A549 (cell line): ENCODE results near the gene TRIM24. TPM values are rescaled to one million over a fixed set of nuclear protein-coding genes. Genes with fewer than 3 reads are reported as not detected.

Source experiments
- ATAC-seq, 2 experiments: fragments of 200-7000 bp in 1 of 2; fragments of >200 bp in 1 of 2; cut with Nextera tagmentation in 1 of 2; cut with Tn5 transposase in 1 of 2; 3 replicates each; pipeline versions ENCODE4 v1.8.0 to v1.9.1; 2018 to 2020; ENCODE audit warnings: mild to moderate bottlenecking in 1 of 2, moderate library complexity in 1 of 2
- CTCF ChIA-PET: fragments of 300-600 bp; sonication (Branson Sonifier 250); formaldehyde crosslinking; extraction: SDS; loops from one replicate; lab custom pipeline; 2021; ENCODE audit warnings: antibody characterized with exemption, inconsistent platforms; lab: Yijun Ruan, JAX
- POLR2A ChIA-PET: fragments of 350-600 bp; formaldehyde crosslinking; extraction: SDS; loops from one replicate; lab custom pipeline; 2021; ENCODE audit warnings: antibody characterized with exemption, inconsistent platforms; lab: Yijun Ruan, JAX
- DNase-seq, 2 experiments: peaks; one replicate each; pipeline versions ENCODE4 v3.0.0 to v3.0.0-alpha.2; 2011 to 2016; ENCODE audit warnings: low read depth in 1 of 2, low spot score in 1 of 2
- FAIRE-seq: peaks from 2 replicates; lab custom pipeline; 2011; peaks lifted over from hg19 to GRCh38; lab: Jason Lieb, UNC
- H3K27ac ChIP-seq, 2 experiments: fragments of >200 bp; sonication (Bioruptor Twin); formaldehyde crosslinking; 3 replicates each; pipeline ENCODE4 v1.5.1; 2016 to 2017
- H3K4me1 ChIP-seq: fragments of >200 bp; sonication (Bioruptor Twin); formaldehyde crosslinking; 3 replicates; pipeline ENCODE4 v1.6.1; 2016
- H3K4me2 ChIP-seq: fragments of >200 bp; sonication (Bioruptor Twin); formaldehyde crosslinking; 3 replicates; pipeline ENCODE4 v1.6.1; 2016
- H3K4me3 ChIP-seq: fragments of >200 bp; sonication (Bioruptor Twin); formaldehyde crosslinking; 3 replicates; pipeline ENCODE4 v1.5.1; 2016
- H3K9me3 ChIP-seq: fragments of >200 bp; sonication (Bioruptor Twin); formaldehyde crosslinking; 3 replicates; pipeline ENCODE4 v1.6.1; 2016
- ATOH8 ChIP-seq: fragments of 250-450 bp; sonication (Bioruptor Pico); IDR thresholded peaks from 2 replicates; pipeline ENCODE4 v1.5.0; 2020; ENCODE audit warnings: low read depth, mild to moderate bottlenecking, moderate library complexity
- BCL3 ChIP-seq: fragments of >200 bp; sonication (Bioruptor Twin); formaldehyde crosslinking; IDR thresholded peaks from 3 replicates; pipeline ENCODE4 v1.6.1; 2016
- BHLHE40 ChIP-seq: IDR thresholded peaks from 2 replicates; pipeline ENCODE4 v1.6.1; 2012; ENCODE audit warnings: low read depth, low read length, inconsistent platforms
- CBX2 ChIP-seq: fragments of 200-600 bp; sonication (generic); IDR thresholded peaks from 2 replicates; pipeline ENCODE4 v1.6.1; 2016; ENCODE audit warnings: low read depth, mild to moderate bottlenecking, borderline replicate concordance
- CBX8 ChIP-seq: fragments of 200-600 bp; sonication (generic); IDR thresholded peaks from 2 replicates; pipeline ENCODE4 v1.6.1; 2016
- FOSL2 ChIP-seq, 2 experiments: fragments of 450-650 bp in 1 of 2; fragments of >200 bp in 1 of 2; sonication (Bioruptor Twin) in 1 of 2; formaldehyde crosslinking; IDR thresholded peaks; 2 replicates each; pipeline versions ENCODE4 v1.5.0 to v1.6.1; 2016 to 2020; ENCODE audit warnings: mild to moderate bottlenecking in 1 of 2, moderate library complexity in 1 of 2
- GATA3 ChIP-seq: IDR thresholded peaks from 2 replicates; pipeline ENCODE4 v1.6.1; 2012; ENCODE audit warnings: borderline replicate concordance
- HOXA7 ChIP-seq: fragments of 250-450 bp; sonication (Bioruptor Pico); IDR thresholded peaks from 2 replicates; pipeline ENCODE4 v1.5.0; 2020; ENCODE audit warnings: mild to moderate bottlenecking, moderate library complexity
- HOXB5 ChIP-seq: fragments of 250-450 bp; sonication (Bioruptor Pico); IDR thresholded peaks from 2 replicates; pipeline ENCODE4 v1.5.0; 2020; ENCODE audit warnings: mild to moderate bottlenecking, moderate library complexity
- KDM5A ChIP-seq: fragments of 200-600 bp; sonication (generic); IDR thresholded peaks from 2 replicates; pipeline ENCODE4 v1.6.1; 2016; ENCODE audit warnings: antibody characterized with exemption, mild to moderate bottlenecking
- MAZ ChIP-seq: fragments of 150-350 bp; IDR thresholded peaks from 2 replicates; pipeline ENCODE4 v1.6.1; 2014; ENCODE audit warnings: antibody characterized with exemption, low read depth, low read length, borderline replicate concordance
- NFE2L2 ChIP-seq: fragments of 150-350 bp; conservative IDR thresholded peaks from 2 replicates; pipeline ENCODE4 v1.6.1; 2014; ENCODE audit warnings: low read length
- NPAS2 ChIP-seq: fragments of 250-450 bp; sonication (Bioruptor Pico); IDR thresholded peaks from 2 replicates; pipeline ENCODE4 v1.8.0; 2022; ENCODE audit warnings: mild to moderate bottlenecking, moderate library complexity, borderline replicate concordance
- NR3C1 ChIP-seq: fragments of >200 bp; sonication (Bioruptor Twin); formaldehyde crosslinking; IDR thresholded peaks from 3 replicates; pipeline ENCODE4 v1.6.1; 2017
- RARB ChIP-seq: fragments of 250-450 bp; sonication (Bioruptor Pico); IDR thresholded peaks from 2 replicates; pipeline ENCODE4 v1.8.0; 2021; ENCODE audit warnings: mild to moderate bottlenecking, moderate library complexity
- RFX5 ChIP-seq: fragments of 450-650 bp; IDR thresholded peaks from 2 replicates; pipeline ENCODE4 v1.7.1; 2014; ENCODE audit warnings: antibody characterized with exemption, mild to moderate bottlenecking, moderate library complexity
- SREBF2 ChIP-seq: fragments of 450-650 bp; IDR thresholded peaks from 2 replicates; pipeline ENCODE4 v1.6.1; 2014; ENCODE audit warnings: mild to moderate bottlenecking, moderate library complexity
- TFCP2L1 ChIP-seq: fragments of 250-450 bp; sonication (Bioruptor Pico); IDR thresholded peaks from 2 replicates; pipeline ENCODE4 v1.5.0; 2021; ENCODE audit warnings: mild to moderate bottlenecking
- WGBS: methylation state at CpG from one replicate; pipeline ENCODE4 v1.1.6; 2017; ENCODE audit errors: missing lambda C conversion rate; 5-methylcytosine and 5-hydroxymethylcytosine counted together
- polyA plus RNA-seq, 4 experiments: library from polyadenylated mRNA; depleted of rRNA in 3 of 4; stranded (reverse); fragments of >200 nt; fragmentation: RNase III in 1 of 4; extraction: RNeasy Plus Mini Kit Qiagen cat#74134 plus additional on column Dnase treatment in 1 of 4; gene quantifications; 2 replicates in 3 of 4; 3 replicates in 1 of 4; pipeline ENCODE4 v1.2.3, GENCODE V29; 2011 to 2017
- TF ChIP-seq, protein P1 (sequence below): fragments of 250-450 bp; sonication (Bioruptor Pico); IDR thresholded peaks from 2 replicates; pipeline ENCODE4 v1.5.0; 2021; ENCODE audit warnings: mild to moderate bottlenecking, moderate library complexity, borderline replicate concordance
- TF ChIP-seq, protein P2 (sequence below): IDR thresholded peaks from 2 replicates; pipeline ENCODE4 v1.6.1; 2012; ENCODE audit warnings: low read depth, borderline replicate concordance

TRIM24 gene
- polyA plus RNA-seq, 2 of the 4 experiments (the other 2 are of a cell fraction), result 8.3 to 11.6 TPM

DNA sequence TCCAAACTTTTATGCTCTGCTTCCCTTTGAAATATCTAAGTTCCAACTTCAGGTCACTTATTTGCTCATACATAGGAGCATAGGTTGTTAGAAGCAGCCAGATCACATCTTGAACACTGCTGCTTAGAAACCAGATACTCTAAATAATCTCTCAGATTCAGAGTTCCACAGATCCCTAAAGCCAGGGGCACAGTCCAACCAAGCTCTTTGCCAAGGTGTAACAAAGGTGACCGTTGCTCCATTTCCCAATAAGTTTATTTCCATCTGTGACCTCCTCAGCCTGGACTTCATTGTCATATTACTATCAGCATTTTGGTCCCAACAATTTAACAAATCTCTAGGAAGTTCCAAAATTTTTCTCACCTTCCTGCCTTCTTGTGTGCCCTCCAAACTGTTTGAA is 52.8 kb downstream of the TRIM24 start:
- H3K27ac ChIP-seq, result no peak overlapping the region
- POLR2A ChIA-PET, result no interaction called here
- no peak overlapping the region for H3K4me3 ChIP-seq
- DNase-seq (no peak), ATAC-seq (no peak), FAIRE-seq (no peak)
- WGBS, result 97% methylated on average over 1 of the region's 1 CpG
- H3K4me1 ChIP-seq, result no peaks in the 10 kb centered on the region
- H3K9me3 ChIP-seq, result peaks cover 8% of the 10 kb centered on the region; the same call in 2 of the 3 replicates
- no peak overlapping the region for H3K4me2 ChIP-seq
- TF ChIP-seq NPAS2, result no peak
- no peak for TF ChIP-seq FOSL2 (IDR thresholded peaks at IDR 0.05)
- TF ChIP-seq FOSL2 (CRISPR knock-in tag; IDR thresholded peaks at IDR 0.05), result no peak
- TF ChIP-seq SREBF2, result no peak
- no peak for TF ChIP-seq BCL3
- TF ChIP-seq HOXA7 (CRISPR knock-in tag), result no peak
- no peak for TF ChIP-seq HOXB5 (CRISPR knock-in tag)
- TF ChIP-seq MAZ, result no peak
- TF ChIP-seq GATA3, result no peak
- no peak for TF ChIP-seq NFE2L2
- no peak for TF ChIP-seq RARB (CRISPR knock-in tag)
- TF ChIP-seq CBX8, result no peak
- TF ChIP-seq, protein P1, sequence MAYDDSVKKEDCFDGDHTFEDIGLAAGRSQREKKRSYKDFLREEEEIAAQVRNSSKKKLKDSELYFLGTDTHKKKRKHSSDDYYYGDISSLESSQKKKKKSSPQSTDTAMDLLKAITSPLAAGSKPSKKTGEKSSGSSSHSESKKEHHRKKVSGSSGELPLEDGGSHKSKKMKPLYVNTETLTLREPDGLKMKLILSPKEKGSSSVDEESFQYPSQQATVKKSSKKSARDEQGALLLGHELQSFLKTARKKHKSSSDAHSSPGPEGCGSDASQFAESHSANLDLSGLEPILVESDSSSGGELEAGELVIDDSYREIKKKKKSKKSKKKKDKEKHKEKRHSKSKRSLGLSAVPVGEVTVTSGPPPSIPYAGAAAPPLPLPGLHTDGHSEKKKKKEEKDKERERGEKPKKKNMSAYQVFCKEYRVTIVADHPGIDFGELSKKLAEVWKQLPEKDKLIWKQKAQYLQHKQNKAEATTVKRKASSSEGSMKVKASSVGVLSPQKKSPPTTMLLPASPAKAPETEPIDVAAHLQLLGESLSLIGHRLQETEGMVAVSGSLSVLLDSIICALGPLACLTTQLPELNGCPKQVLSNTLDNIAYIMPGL, result no peak
- no peak for TF ChIP-seq KDM5A
- no peak for TF ChIP-seq CBX2
- TF ChIP-seq RFX5, result no peak
- no peak for TF ChIP-seq ATOH8 (CRISPR knock-in tag)
- no peak for TF ChIP-seq BHLHE40
- TF ChIP-seq TFCP2L1 (CRISPR knock-in tag), result no peak
- CTCF ChIA-PET, result interaction anchor here (1.4 kb wide), 1 partner anchor 504 kb away, joined by 3 read pairs; no protein-coding TSS in a partner anchor

DNA sequence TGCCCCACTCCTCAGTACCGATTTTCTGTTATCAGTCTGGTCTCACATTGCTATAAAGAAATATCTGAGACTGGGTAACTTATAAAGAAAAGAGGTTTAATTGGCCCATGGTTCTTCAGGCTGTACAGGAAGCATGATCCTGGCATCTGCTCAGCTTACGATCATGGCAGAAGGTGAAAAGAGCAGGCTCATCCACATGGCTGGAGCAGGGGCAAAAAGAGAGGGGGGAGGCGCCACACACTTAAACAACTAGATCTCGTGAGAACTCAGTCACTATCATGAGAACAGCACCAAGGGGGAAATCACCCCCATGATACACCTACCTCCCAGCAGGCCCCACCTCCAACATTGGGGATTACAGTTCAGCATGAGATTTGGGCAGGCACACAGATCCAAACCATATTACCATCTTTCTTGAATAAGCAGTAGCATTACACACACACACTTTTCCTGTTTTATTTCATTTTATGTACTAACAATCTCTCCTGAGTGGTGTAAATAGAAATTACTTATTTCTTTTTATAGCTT is 53.3 kb downstream of the TRIM24 start:
- ATAC-seq (no peak), DNase-seq (no peak), FAIRE-seq (no peak)
- WGBS, result 96% methylated on average over 4 of the region's 4 CpGs
- Histone ChIP-seq H3K9me3 (peaks cover 8% of the 10 kb centered on the region; the same call in 2 of the 3 replicates), H3K27ac (no peak overlapping the region), H3K4me3 (no peak overlapping the region), H3K4me2 (no peak overlapping the region), H3K4me1 (no peaks in the 10 kb centered on the region)
- TF ChIP-seq, protein P2, sequence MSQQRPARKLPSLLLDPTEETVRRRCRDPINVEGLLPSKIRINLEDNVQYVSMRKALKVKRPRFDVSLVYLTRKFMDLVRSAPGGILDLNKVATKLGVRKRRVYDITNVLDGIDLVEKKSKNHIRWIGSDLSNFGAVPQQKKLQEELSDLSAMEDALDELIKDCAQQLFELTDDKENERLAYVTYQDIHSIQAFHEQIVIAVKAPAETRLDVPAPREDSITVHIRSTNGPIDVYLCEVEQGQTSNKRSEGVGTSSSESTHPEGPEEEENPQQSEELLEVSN, result no peak
- TF ChIP-seq NPAS2 (no peak), NR3C1 (no peak), BHLHE40 (no peak)
- POLR2A ChIA-PET, result no interaction called here
- CTCF ChIA-PET, result interaction anchor here (1.0 to 1.4 kb wide), 2 partner anchors 10 to 504 kb away, joined by 3 read pairs; no protein-coding TSS in a partner anchor
